ENCODE data around the gene TBC1D19. TPM values are rescaled to one million over a fixed set of nuclear protein-coding genes. Genes with fewer than 3 reads are reported as not detected.

The TBC1D19 gene
- total and polyA plus RNA-seq, 2 of the 4 experiments (the other 2 are of a cell fraction): 9.9 to 17.6 TPM

- peak; percentile 70 for DNase-seq
Observed at GRCh38 chr4:26701786-26702227, 117.9 kb downstream of the TBC1D19 start.

More at GRCh38 chr4:26701786-26702227, 117.9 kb downstream of the TBC1D19 start:
- H2AK5ac ChIP-seq (ENCODE audit: low read depth, low read length): no peak overlapping the region
- H2BK120ac ChIP-seq (ENCODE audit: low read depth, low read length): no peak overlapping the region
- H2BK5ac ChIP-seq (ENCODE audit: low read depth, low read length, poor library complexity, severe bottlenecking): no peak overlapping the region
- no peaks in the 10 kb centered on the region for H3K9me3 ChIP-seq (ENCODE audit: control insufficient read depth, insufficient read depth, low read length)
- no peak overlapping the region for H3K4ac ChIP-seq (ENCODE audit: low read depth, low read length)
- H4K20me1 ChIP-seq (ENCODE audit: insufficient read depth, low read length): no peaks in the 10 kb centered on the region
- ChIA-PET POLR2A (ENCODE audit: unreplicated experiment) (no interaction called here), CTCF (no interaction called here)
- H3K27me3 ChIP-seq (ENCODE audit: control insufficient read depth, insufficient read depth, low read length): no peaks in the 10 kb centered on the region
- no peak overlapping the region for H3K9ac ChIP-seq (ENCODE audit: low read depth, low read length)
- no peaks in the 10 kb centered on the region for H3K9me1 ChIP-seq (ENCODE audit: insufficient read depth, low read length)
- no peak overlapping the region for H3K4me3 ChIP-seq (ENCODE audit: insufficient read depth, low read depth, low read length)
- no peaks in the 10 kb centered on the region for H3K4me1 ChIP-seq (ENCODE audit: control insufficient read depth, insufficient read depth, low read length)
- no peak overlapping the region for H2BK20ac ChIP-seq (ENCODE audit: low read depth, low read length)
- no peak overlapping the region for H3K23ac ChIP-seq (ENCODE audit: low read depth, low read length)
- no peak overlapping the region for H4K91ac ChIP-seq (ENCODE audit: insufficient read depth, low read depth, low read length)
- no peak overlapping the region for H2BK15ac ChIP-seq (ENCODE audit: low read depth, low read length)
- H3K4me2 ChIP-seq (ENCODE audit: low read depth, low read length): peak overlapping the region; percentile 22; the same call in 1 of the 2 replicates
- no peak overlapping the region for H4K8ac ChIP-seq (ENCODE audit: low read depth in 2 of 2, low read length in 2 of 2)
- no peaks in the 10 kb centered on the region for H3K36me3 ChIP-seq (ENCODE audit: control insufficient read depth, insufficient read depth, low read length)
- intact Hi-C loops (cut with micrococcal nuclease): no loop called here
- no peak overlapping the region for H4K5ac ChIP-seq (ENCODE audit: low read depth, low read length)
- H3K79me1 ChIP-seq (ENCODE audit: low read depth in 1 of 2, low read length in 2 of 2): no peaks in the 10 kb centered on the region; a peak in 1 of 4 replicates
- H3K56ac ChIP-seq (ENCODE audit: extremely low read depth, insufficient read depth, low read length): no peak overlapping the region; the same call in 1 of the 2 replicates
- no peak overlapping the region for H3K27ac ChIP-seq (ENCODE audit: insufficient read depth, low read length)
- dilution Hi-C loops (cut with HindIII; ENCODE audit: low sequenced_read_pairs, unreplicated experiment): no loop called here
- no peak overlapping the region for H3K18ac ChIP-seq (ENCODE audit: low read depth, low read length)
- BruUV-seq (replicated peaks): no TSS peak
- no peak for TF ChIP-seq ELK1 (IDR thresholded peaks at IDR 0.05; ENCODE audit: borderline replicate concordance, low read depth, low read length)
- TF ChIP-seq BHLHE40 (IDR thresholded peaks at IDR 0.05; ENCODE audit: low read depth, low read length): peak; percentile 22; the same call in 1 of the 2 replicates
- peak; percentile 44; the same call in 1 of the 2 replicates for TF ChIP-seq CEBPB (IDR thresholded peaks at IDR 0.05; ENCODE audit: low read depth, low read length)
- TF ChIP-seq FOS (IDR thresholded peaks at IDR 0.05; ENCODE audit: low read depth, low read length): peak; percentile 87
- TF ChIP-seq NFE2L2 (IDR thresholded peaks at IDR 0.05; ENCODE audit: low read depth, low read length): no peak
- no peak for TF ChIP-seq MAFK (IDR thresholded peaks at IDR 0.05; ENCODE audit: low read depth, low read length)
- TF ChIP-seq RCOR1 (IDR thresholded peaks at IDR 0.05; ENCODE audit: insufficient replicate concordance, low read length): no peak
- TF ChIP-seq RAD21 (IDR thresholded peaks at IDR 0.05; ENCODE audit: low read length): no peak
- no peak for TF ChIP-seq MAZ (IDR thresholded peaks at IDR 0.05; ENCODE audit: borderline replicate concordance, low read depth, low read length)
- peak; percentile 84 for ATAC-seq (ENCODE audit: low read depth)
- in situ Hi-C loops (cut with MboI; ENCODE audit: low sequenced_read_pairs): no loop called here
- H2AFZ ChIP-seq (replicated peaks; ENCODE audit: low read length, poor library complexity): no peak overlapping the region
- no peak overlapping the region for H2AK9ac ChIP-seq (replicated peaks; ENCODE audit: low read depth, low read length, poor library complexity)
- H3K14ac ChIP-seq (replicated peaks; ENCODE audit: low read depth, low read length): no peak overlapping the region

Data from IMR-90 (cell line).